Measurements from ENCODE around the gene RTP5. TPM values are rescaled to one million over a fixed set of nuclear protein-coding genes. Genes with fewer than 3 reads are reported as not detected.

Gene RTP5
- total RNA-seq, 2 experiments from 2014 or later: not detected

- H3K36me3 Mint-ChIP-seq (ENCODE audit: low read depth): no peaks in the 10 kb centered on the region
- CTCF ChIA-PET: no interaction called here
- H3K27me3 Mint-ChIP-seq (ENCODE audit: low read depth): peaks cover 14% of the 10 kb centered on the region
- intact Hi-C loops (cut with micrococcal nuclease): loop anchor here (1.0 kb wide), 1 partner anchor 19 kb away; no protein-coding TSS in a partner anchor
- H3K27ac Mint-ChIP-seq: peak overlapping the region; percentile 70
- H3K9me3 Mint-ChIP-seq: no peaks in the 10 kb centered on the region
- H3K4me3 Mint-ChIP-seq: peak overlapping the region; percentile 41
- peaks cover 82% of the 10 kb centered on the region for H3K4me1 Mint-ChIP-seq (ENCODE audit: low read depth)
- DNase-seq: peak; percentile 84
Measured at GRCh38 chr2:241863536-241863954, 6.0 kb upstream of the RTP5 start.

- H3K4me3 Mint-ChIP-seq: no peak overlapping the region
- CTCF ChIA-PET: no interaction called here
- no peaks in the 10 kb centered on the region for H3K9me3 Mint-ChIP-seq
- intact Hi-C loops (cut with micrococcal nuclease): no loop called here
- H3K4me1 Mint-ChIP-seq (ENCODE audit: low read depth): peaks cover 84% of the 10 kb centered on the region
- no peak for DNase-seq
- H3K27me3 Mint-ChIP-seq (ENCODE audit: low read depth): peaks cover 14% of the 10 kb centered on the region
- no peaks in the 10 kb centered on the region for H3K36me3 Mint-ChIP-seq (ENCODE audit: low read depth)
- peak overlapping the region; percentile 2 for H3K27ac Mint-ChIP-seq
Measured at GRCh38 chr2:241864168-241864849, 5.2 kb upstream of the RTP5 start.

- CTCF ChIA-PET: no interaction called here
- no peak for DNase-seq
- no peak overlapping the region for H3K4me3 Mint-ChIP-seq
- H3K27me3 Mint-ChIP-seq (ENCODE audit: low read depth): peaks cover 14% of the 10 kb centered on the region
- H3K9me3 Mint-ChIP-seq: no peaks in the 10 kb centered on the region
- no peaks in the 10 kb centered on the region for H3K36me3 Mint-ChIP-seq (ENCODE audit: low read depth)
- intact Hi-C loops (cut with micrococcal nuclease): no loop called here
- peaks cover 79% of the 10 kb centered on the region for H3K4me1 Mint-ChIP-seq (ENCODE audit: low read depth)
- H3K27ac Mint-ChIP-seq: peak overlapping the region; percentile 25
Measured at GRCh38 chr2:241864850-241865213, 4.7 kb upstream of the RTP5 start.

GRCh38 chr2:241865416-241865956 is 4.0 kb upstream of the RTP5 start:
- Mint-ChIP-seq H3K4me3 (no peak overlapping the region), H3K27me3 (ENCODE audit: low read depth) (peaks cover 14% of the 10 kb centered on the region), H3K27ac (no peak overlapping the region), H3K4me1 (ENCODE audit: low read depth) (peaks cover 73% of the 10 kb centered on the region), H3K9me3 (no peaks in the 10 kb centered on the region), H3K36me3 (ENCODE audit: low read depth) (no peaks in the 10 kb centered on the region)
- no peak for DNase-seq
- intact Hi-C loops (cut with micrococcal nuclease): no loop called here
- CTCF ChIA-PET: no interaction called here

GRCh38 chr2:241865957-241866789 is 3.4 kb upstream of the RTP5 start:
- peaks cover 69% of the 10 kb centered on the region for H3K4me1 Mint-ChIP-seq (ENCODE audit: low read depth)
- no peaks in the 10 kb centered on the region for H3K9me3 Mint-ChIP-seq
- intact Hi-C loops (cut with micrococcal nuclease): loop anchor here (2.0 kb wide), 1 partner anchor 77 kb away; no protein-coding TSS in a partner anchor
- CTCF ChIA-PET: interaction anchor here (1.0 to 3.6 kb wide), 3 partner anchors 11 to 31 kb away, joined by 3 to 31 read pairs (median 4); no protein-coding TSS in a partner anchor
- no peaks in the 10 kb centered on the region for H3K36me3 Mint-ChIP-seq (ENCODE audit: low read depth)
- peak; percentile 63 for DNase-seq
- H3K27ac Mint-ChIP-seq: no peak overlapping the region
- H3K4me3 Mint-ChIP-seq: no peak overlapping the region
- H3K27me3 Mint-ChIP-seq (ENCODE audit: low read depth): peaks cover 14% of the 10 kb centered on the region

GRCh38 chr2:241866790-241867645 is 2.5 kb upstream of the RTP5 start:
- Mint-ChIP-seq H3K36me3 (ENCODE audit: low read depth) (no peaks in the 10 kb centered on the region), H3K27me3 (ENCODE audit: low read depth) (peaks cover 9% of the 10 kb centered on the region), H3K4me1 (ENCODE audit: low read depth) (peaks cover 63% of the 10 kb centered on the region), H3K9me3 (no peaks in the 10 kb centered on the region), H3K4me3 (no peak overlapping the region), H3K27ac (no peak overlapping the region)
- CTCF ChIA-PET: interaction anchor here (1.0 to 3.6 kb wide), 5 partner anchors 10 to 165 kb away, joined by 3 to 31 read pairs (median 4); partner anchors contain the start of gene ING5
- no peak for DNase-seq
- intact Hi-C loops (cut with micrococcal nuclease): loop anchor here (2.0 kb wide), 1 partner anchor 78 kb away; no protein-coding TSS in a partner anchor

- DNase-seq: peak; percentile 65
- Mint-ChIP-seq H3K27me3 (ENCODE audit: low read depth) (peaks cover 9% of the 10 kb centered on the region), H3K4me1 (ENCODE audit: low read depth) (peaks cover 54% of the 10 kb centered on the region), H3K4me3 (no peak overlapping the region), H3K36me3 (ENCODE audit: low read depth) (no peaks in the 10 kb centered on the region), H3K9me3 (no peaks in the 10 kb centered on the region), H3K27ac (no peak overlapping the region)
- CTCF ChIA-PET: interaction anchor here (0.7 to 3.6 kb wide), 7 partner anchors 8 to 166 kb away, joined by 3 to 31 read pairs (median 5); partner anchors contain the start of gene ING5
- intact Hi-C loops (cut with micrococcal nuclease): loop anchor here (2.0 kb wide), 1 partner anchor 79 kb away; no protein-coding TSS in a partner anchor
Measured at GRCh38 chr2:241867776-241868420, 1.6 kb upstream of the RTP5 start.

- no peak for DNase-seq
- Mint-ChIP-seq H3K4me1 (ENCODE audit: low read depth) (peaks cover 46% of the 10 kb centered on the region), H3K4me3 (no peak overlapping the region), H3K9me3 (no peaks in the 10 kb centered on the region), H3K27me3 (ENCODE audit: low read depth) (peaks cover 7% of the 10 kb centered on the region), H3K36me3 (ENCODE audit: low read depth) (no peaks in the 10 kb centered on the region), H3K27ac (no peak overlapping the region)
- CTCF ChIA-PET: interaction anchor here (0.7 to 3.6 kb wide), 8 partner anchors 9 to 167 kb away, joined by 3 to 31 read pairs (median 4); partner anchors contain the start of gene ING5
- intact Hi-C loops (cut with micrococcal nuclease): no loop called here
Measured at GRCh38 chr2:241868661-241869081, 858 bp upstream of the RTP5 start.

GRCh38 chr2:241870081-241870541 is 582 bp downstream of the RTP5 start:
- CTCF ChIA-PET: no interaction called here
- H3K9me3 Mint-ChIP-seq: no peaks in the 10 kb centered on the region
- intact Hi-C loops (cut with micrococcal nuclease): no loop called here
- H3K27me3 Mint-ChIP-seq (ENCODE audit: low read depth): peaks cover 2% of the 10 kb centered on the region
- DNase-seq: no peak
- no peaks in the 10 kb centered on the region for H3K36me3 Mint-ChIP-seq (ENCODE audit: low read depth)
- H3K4me1 Mint-ChIP-seq (ENCODE audit: low read depth): peaks cover 32% of the 10 kb centered on the region
- H3K4me3 Mint-ChIP-seq: no peak overlapping the region
- H3K27ac Mint-ChIP-seq: no peak overlapping the region

GRCh38 chr2:241870611-241871537 is 1.3 kb downstream of the RTP5 start:
- Mint-ChIP-seq H3K4me3 (no peak overlapping the region), H3K4me1 (ENCODE audit: low read depth) (peaks cover 27% of the 10 kb centered on the region), H3K27me3 (ENCODE audit: low read depth) (peaks cover 2% of the 10 kb centered on the region), H3K27ac (no peak overlapping the region), H3K36me3 (ENCODE audit: low read depth) (no peaks in the 10 kb centered on the region), H3K9me3 (no peaks in the 10 kb centered on the region)
- intact Hi-C loops (cut with micrococcal nuclease): no loop called here
- DNase-seq: no peak
- CTCF ChIA-PET: no interaction called here

Data from activated naive CD4-positive, alpha-beta T cell treated with anti-CD3 and anti-CD28 coated beads for 36 hours (primary cell).